IMR-90 (cell line): Measurements from ENCODE around the gene COPS7A. TPM values are rescaled to one million over a fixed set of nuclear protein-coding genes. Genes with fewer than 3 reads are reported as not detected.

Source experiments
- MXI1 ChIP-seq: IDR thresholded peaks from 2 replicates; pipeline ENCODE4 v1.6.1; 2012; ENCODE audit warnings: low read depth, mild to moderate bottlenecking, low read length, moderate library complexity, borderline replicate concordance
- RAD21 ChIP-seq: IDR thresholded peaks from 2 replicates; pipeline ENCODE4 v1.6.1; 2012; ENCODE audit warnings: low read length, improper control_type of control experiment
- polyA plus RNA-seq, 3 experiments: library from polyadenylated mRNA; depleted of rRNA; stranded (reverse); fragments of >200 nt; gene quantifications; 2 replicates each; pipeline ENCODE4 v1.2.3, GENCODE V29; 2012; ENCODE audit warnings: low replicate concordance in 1 of 3
- total RNA-seq: library from RNA; depleted of rRNA; stranded (reverse); fragments of >200 nt; gene quantifications from 2 replicates; pipeline ENCODE4 v1.2.3, GENCODE V29; 2012

COPS7A gene
- total and polyA plus RNA-seq, 2 of the 4 experiments (the other 2 are of a cell fraction) = 58.8 to 135 TPM

DNA sequence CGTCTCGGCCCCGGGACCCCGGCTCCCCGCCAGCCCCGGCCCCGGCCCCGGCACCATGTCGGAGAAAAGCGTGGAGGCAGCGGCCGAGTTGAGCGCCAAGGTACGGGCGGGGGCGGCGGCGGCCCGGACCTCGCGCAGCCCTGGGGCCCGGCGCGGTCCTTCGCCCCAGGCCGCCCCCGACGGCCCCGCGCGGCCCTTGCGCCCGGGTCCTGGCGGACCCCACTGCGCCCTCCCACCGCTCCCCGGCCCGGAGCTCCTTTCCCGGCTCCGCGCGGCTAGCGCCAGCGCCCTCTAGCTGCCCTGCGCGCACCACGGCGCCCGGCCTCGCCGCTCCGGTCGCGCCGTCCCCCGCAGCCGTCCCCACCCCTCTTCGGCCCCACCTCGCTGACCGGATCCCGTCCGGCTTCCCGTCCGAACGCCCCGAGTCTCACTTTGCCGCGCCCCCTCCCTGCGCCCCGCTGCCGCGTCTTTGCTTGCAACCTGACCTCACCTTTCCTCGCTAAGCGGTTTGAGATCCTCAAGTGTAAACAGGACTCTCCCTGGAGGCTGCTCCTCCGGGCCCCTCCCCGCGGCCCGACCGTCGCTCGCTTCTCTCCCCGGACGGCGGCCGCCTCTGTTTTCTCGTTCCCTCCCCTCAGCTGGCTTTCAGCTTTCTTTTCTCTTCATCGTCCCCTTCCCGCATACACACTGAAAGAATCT, 43.0 kb downstream of the COPS7A start (continued):
- TF ChIP-seq MXI1 (0 out of 2 replicates have a peak, but pooled peaks have one; percentile 64), RAD21 (peak; percentile 51)
